Activated T-cell treated with anti-CD3 and anti-CD28 coated beads, Interleukin-2, amount 50 U/mL, for 1 hour (primary cell): Measurements from ENCODE around the gene SLC39A11.
"Not testable (repeated sequence)": the region's sequence is repeated elsewhere in the genome, so short reads cannot be mapped to it uniquely, and the experiment has no call there.

Experiments
- DNase-seq: peaks from one replicate; pipeline ENCODE4 v3.0.0-alpha.2; 2020

The SLC39A11 gene

GRCh38 chr17:72903522-72903921 is 189.0 kb downstream of the SLC39A11 start:
- DNase-seq: no peak

GRCh38 chr17:72901657-72902056 is 190.8 kb downstream of the SLC39A11 start:
- no peak for DNase-seq

GRCh38 chr17:72901083-72901482 is 191.4 kb downstream of the SLC39A11 start:
- no peak for DNase-seq

GRCh38 chr17:72900654-72900971 is 191.9 kb downstream of the SLC39A11 start:
- no peak for DNase-seq

- DNase-seq: no peak
Observed at GRCh38 chr17:72898725-72899124, 193.8 kb downstream of the SLC39A11 start.

- DNase-seq: not testable (repeated sequence)
Observed at GRCh38 chr17:72896288-72896687, 196.2 kb downstream of the SLC39A11 start.

- DNase-seq: no peak
Observed at GRCh38 chr17:72891627-72892026, 200.9 kb downstream of the SLC39A11 start.

GRCh38 chr17:72890711-72891110 is 201.8 kb downstream of the SLC39A11 start:
- no peak for DNase-seq

- no peak for DNase-seq
Observed at GRCh38 chr17:72887917-72888316, 204.6 kb downstream of the SLC39A11 start.

- no peak for DNase-seq
Observed at GRCh38 chr17:72887322-72887721, 205.2 kb downstream of the SLC39A11 start.

- no peak for DNase-seq
Observed at GRCh38 chr17:72886622-72887021, 205.9 kb downstream of the SLC39A11 start.

- DNase-seq: no peak
Observed at GRCh38 chr17:72884066-72884465, 208.4 kb downstream of the SLC39A11 start.

GRCh38 chr17:72883351-72883750 is 209.1 kb downstream of the SLC39A11 start:
- no peak for DNase-seq

GRCh38 chr17:72882426-72882825 is 210.1 kb downstream of the SLC39A11 start:
- DNase-seq: no peak

- DNase-seq: no peak
Observed at GRCh38 chr17:72879877-72880276, 212.6 kb downstream of the SLC39A11 start.

- no peak for DNase-seq
Observed at GRCh38 chr17:72878975-72879660, 213.4 kb downstream of the SLC39A11 start.

GRCh38 chr17:72877348-72877747 is 215.1 kb downstream of the SLC39A11 start:
- DNase-seq: no peak

- no peak for DNase-seq
Observed at GRCh38 chr17:72876413-72876812, 216.1 kb downstream of the SLC39A11 start.

- DNase-seq: no peak
Observed at GRCh38 chr17:72875361-72875760, 217.1 kb downstream of the SLC39A11 start.

- DNase-seq: no peak
Observed at GRCh38 chr17:72872396-72872795, 220.1 kb downstream of the SLC39A11 start.

GRCh38 chr17:72870367-72870985 is 222.0 kb downstream of the SLC39A11 start:
- no peak for DNase-seq

- no peak for DNase-seq
Observed at GRCh38 chr17:72869630-72870029, 222.9 kb downstream of the SLC39A11 start.

GRCh38 chr17:72865954-72866353 is 226.5 kb downstream of the SLC39A11 start:
- no peak for DNase-seq

- DNase-seq: no peak
Observed at GRCh38 chr17:72863526-72864211, 228.8 kb downstream of the SLC39A11 start.
